Cardiac fibroblast (primary cell): Measurements from ENCODE around the gene SOWAHC.
"Not testable (repeated sequence)": the region's sequence is repeated elsewhere in the genome, so short reads cannot be mapped to it uniquely, and the experiment has no call there.

Experiments used
- DNase-seq, 2 donors: peaks; one replicate each; pipeline versions ENCODE4 v3.0.0 to v3.0.0-alpha.2; 2010; ENCODE audit warnings: low read depth in 2 of 2
- H3K4me3 ChIP-seq, 2 donors: replicated peaks in 1 of 2; 1 replicate in 1 of 2; 2 replicates in 1 of 2; pipeline ENCODE4 v1.5.1; 2011; ENCODE audit warnings: low read depth in 2 of 2, low read length in 2 of 2, mild to moderate bottlenecking in 2 of 2, moderate library complexity in 1 of 2
- CTCF ChIP-seq: IDR thresholded peaks from one replicate; pipeline ENCODE4 v1.5.1; 2011; ENCODE audit warnings: low read depth, mild to moderate bottlenecking, low read length, inconsistent platforms

The SOWAHC gene

GRCh38 chr2:109637749-109638570 lies 23.8 kb downstream of the SOWAHC start:
- peak; percentile 70 to 81 for DNase-seq
- no peak for TF ChIP-seq CTCF
- H3K4me3 ChIP-seq: no peak overlapping the region

GRCh38 chr2:109638795-109639194 lies 24.6 kb downstream of the SOWAHC start:
- no peak overlapping the region for H3K4me3 ChIP-seq
- no peak for TF ChIP-seq CTCF
- DNase-seq: peak; percentile 61 to 66

GRCh38 chr2:109640000-109640399 lies 25.8 kb downstream of the SOWAHC start:
- DNase-seq, H3K4me3 ChIP-seq: not testable (repeated sequence)

GRCh38 chr2:109644571-109645275 lies 30.6 kb downstream of the SOWAHC start:
- no peak for DNase-seq
- H3K4me3 ChIP-seq: no peak overlapping the region
- no peak for TF ChIP-seq CTCF

- DNase-seq: no peak
- TF ChIP-seq CTCF: no peak
- H3K4me3 ChIP-seq: no peak overlapping the region
These were observed 31.4 kb downstream of the SOWAHC start for GRCh38 chr2:109645412-109646184.

- no peak for TF ChIP-seq CTCF
- no peak overlapping the region for H3K4me3 ChIP-seq
- DNase-seq: no peak
These were observed 32.8 kb downstream of the SOWAHC start for GRCh38 chr2:109646961-109647360.

GRCh38 chr2:109647636-109648035 lies 33.5 kb downstream of the SOWAHC start:
- TF ChIP-seq CTCF: no peak
- DNase-seq: peak; percentile 34 to 37
- H3K4me3 ChIP-seq: no peak overlapping the region
